ENCODE data around the gene SETD7. TPM values are rescaled to one million over a fixed set of nuclear protein-coding genes. Genes with fewer than 3 reads are reported as not detected.

The SETD7 gene
- total and polyA plus RNA-seq, 2 of the 4 experiments (the other 2 are of a cell fraction) = 17.0 to 46.6 TPM

- dilution Hi-C loops (cut with HindIII; ENCODE audit: low sequenced_read_pairs, unreplicated experiment) = no loop called here
- Histone ChIP-seq H4K8ac (ENCODE audit: low read depth in 2 of 2, low read length in 2 of 2) (peak within 1 kb of the TSS; percentile 63 to 85), H3K9me1 (ENCODE audit: insufficient read depth, low read length) (peaks cover 4% of the 10 kb centered on the region; the same call in 1 of the 2 replicates), H2AK9ac (replicated peaks; ENCODE audit: low read depth, low read length, poor library complexity) (peak within 1 kb of the TSS; percentile 96), H2AK5ac (ENCODE audit: low read depth, low read length) (peak within 1 kb of the TSS; percentile 82; the same call in 1 of the 2 replicates), H3K4me1 (ENCODE audit: control insufficient read depth, insufficient read depth, low read length) (peaks cover 3% of the 10 kb centered on the region), H3K4me2 (ENCODE audit: low read depth, low read length) (peak within 1 kb of the TSS; percentile 100), H3K4ac (ENCODE audit: low read depth, low read length) (peak within 1 kb of the TSS; percentile 86), H2BK5ac (ENCODE audit: low read depth, low read length, poor library complexity, severe bottlenecking) (peak within 1 kb of the TSS; percentile 98), H2BK15ac (ENCODE audit: low read depth, low read length) (no peak within 1 kb of the TSS; the same call in 2 of the 3 replicates), H4K91ac (ENCODE audit: insufficient read depth, low read depth, low read length) (peak within 1 kb of the TSS; percentile 84), H3K23ac (ENCODE audit: low read depth, low read length) (peak within 1 kb of the TSS; percentile 78), H2BK120ac (ENCODE audit: low read depth, low read length) (peak within 1 kb of the TSS; percentile 92), H3K79me1 (ENCODE audit: low read depth in 1 of 2, low read length in 2 of 2) (peaks cover 27 to 68% of the 10 kb centered on the region in 2 experiments), H3K18ac (ENCODE audit: low read depth, low read length) (peak within 1 kb of the TSS; percentile 75), H3K9me3 (ENCODE audit: control insufficient read depth, insufficient read depth, low read length) (no peaks in the 10 kb centered on the region), H3K14ac (replicated peaks; ENCODE audit: low read depth, low read length) (peak within 1 kb of the TSS; percentile 92), H2BK20ac (ENCODE audit: low read depth, low read length) (0 out of 2 replicates have a peak within 1 kb of the TSS, but pooled peaks have one; percentile 30), H4K5ac (ENCODE audit: low read depth, low read length) (peak within 1 kb of the TSS; percentile 95), H4K20me1 (ENCODE audit: insufficient read depth, low read length) (peaks cover 4% of the 10 kb centered on the region; the same call in 1 of the 2 replicates), H3K27me3 (ENCODE audit: control insufficient read depth, insufficient read depth, low read length) (no peaks in the 10 kb centered on the region), H3K36me3 (ENCODE audit: control insufficient read depth, insufficient read depth, low read length) (no peaks in the 10 kb centered on the region), H3K56ac (ENCODE audit: extremely low read depth, insufficient read depth, low read length) (peak within 1 kb of the TSS; percentile 75), H3K9ac (ENCODE audit: low read depth, low read length) (peak within 1 kb of the TSS; percentile 96), H2AFZ (replicated peaks; ENCODE audit: low read length, poor library complexity) (peak within 1 kb of the TSS; percentile 97), H3K4me3 (ENCODE audit: insufficient read depth, low read depth, low read length) (peak within 1 kb of the TSS; percentile 86), H3K27ac (ENCODE audit: insufficient read depth, low read length) (peak within 1 kb of the TSS; percentile 94)
- CTCF ChIA-PET = no interaction called here
- ATAC-seq (ENCODE audit: low read depth) (no peak; the same call in 1 of the 2 replicates), DNase-seq (peak; percentile 86)
- TF ChIP-seq RAD21 (IDR thresholded peaks at IDR 0.05; ENCODE audit: low read length) (peak; percentile 10), CTCF (conservative IDR thresholded peaks at IDR 0.05; ENCODE audit: low read depth, low read length) (no peak), ELK1 (IDR thresholded peaks at IDR 0.05; ENCODE audit: borderline replicate concordance, low read depth, low read length) (no peak), MAZ (IDR thresholded peaks at IDR 0.05; ENCODE audit: borderline replicate concordance, low read depth, low read length) (0 out of 2 replicates have a peak, but pooled peaks have one; percentile 7), NFE2L2 (IDR thresholded peaks at IDR 0.05; ENCODE audit: low read depth, low read length) (no peak), BHLHE40 (IDR thresholded peaks at IDR 0.05; ENCODE audit: low read depth, low read length) (no peak), CEBPB (IDR thresholded peaks at IDR 0.05; ENCODE audit: low read depth, low read length) (peak; percentile 95), FOS (IDR thresholded peaks at IDR 0.05; ENCODE audit: low read depth, low read length) (no peak)
- POLR2A ChIA-PET (ENCODE audit: unreplicated experiment) = no interaction called here
- TSS peak; percentile 27 for BruUV-seq (replicated peaks)
- 2% methylated on average over 16 of the region's 46 CpGs; no CpG with 5 or more reads in 1 of the 2 experiments for WGBS, 2 experiments (ENCODE audit: extremely low coverage in 2 of 2, insufficient read length in 1 of 2)
- intact Hi-C loops (cut with micrococcal nuclease) = loop anchor here (2.0 to 5.0 kb wide), 2 partner anchors 72 to 277 kb away; partner anchors contain the start of gene ELF2
- in situ Hi-C loops (cut with MboI; ENCODE audit: low sequenced_read_pairs) = no loop called here
Observed at GRCh38 chr4:139454111-139455045, 101.6 kb downstream of the SETD7 start, which contains the start of gene RAB33B. Gene RAB33B (plus strand): TSS chr4:139454121. CDS start chr4:139454196, 75 bp downstream.
